Neural progenitor cell (in vitro differentiated cells): Measurements from ENCODE around the gene TMEM43. TPM values are rescaled to one million over a fixed set of nuclear protein-coding genes. Genes with fewer than 3 reads are reported as not detected.

Source experiments
- DNase-seq: peaks from one replicate; pipeline ENCODE4 v3.0.0-alpha.2; 2016; ENCODE audit warnings: low spot score
- H2AFZ ChIP-seq: fragments of 200-600 bp; sonication (generic); replicated peaks from 2 replicates; pipeline ENCODE4 v1.6.1; 2016; ENCODE audit warnings: antibody characterized with exemption
- H3F3A ChIP-seq: fragments of 200-600 bp; sonication (generic); 2 replicates; pipeline ENCODE4 v1.6.1; 2016; ENCODE audit warnings: antibody characterized with exemption, low read depth
- H3K27ac ChIP-seq: fragments of 200-600 bp; sonication (generic); 2 replicates; pipeline ENCODE4 v1.5.1; 2016; ENCODE audit warnings: mild to moderate bottlenecking
- H3K27me3 ChIP-seq: fragments of 200-600 bp; sonication (generic); 2 replicates; pipeline ENCODE4 v1.6.1; 2016; ENCODE audit warnings: mild to moderate bottlenecking, moderate library complexity
- H3K36me3 ChIP-seq: fragments of 200-600 bp; sonication (generic); 2 replicates; pipeline ENCODE4 v1.5.1; 2016
- H3K4me1 ChIP-seq: fragments of 200-600 bp; sonication (generic); 2 replicates; pipeline ENCODE4 v1.6.1; 2016; ENCODE audit warnings: mixed run types
- H3K4me2 ChIP-seq: fragments of 200-600 bp; sonication (generic); 2 replicates; pipeline ENCODE4 v1.6.1; 2016
- H3K4me3 ChIP-seq: fragments of 200-600 bp; sonication (generic); 2 replicates; pipeline ENCODE4 v1.5.1; 2016
- H3K79me2 ChIP-seq: fragments of 200-600 bp; sonication (generic); 2 replicates; pipeline ENCODE4 v1.6.1; 2016; ENCODE audit warnings: low read depth
- H3K9ac ChIP-seq: fragments of 200-600 bp; sonication (generic); 2 replicates; pipeline ENCODE4 v1.6.1; 2016
- H3K9me3 ChIP-seq: fragments of 200-600 bp; sonication (generic); 2 replicates; pipeline ENCODE4 v1.5.1; 2016; ENCODE audit warnings: low read depth
- H4K20me1 ChIP-seq: fragments of 200-600 bp; sonication (generic); 2 replicates; pipeline ENCODE4 v1.6.1; 2016; ENCODE audit warnings: low read depth
- H3K27ac Mint-ChIP-seq: 3 replicates; pipeline ENCODE4 v1.8.0; 2021; ENCODE audit warnings: mixed read lengths
- H3K27me3 Mint-ChIP-seq: 2 replicates; pipeline ENCODE4 v1.8.0; 2022; ENCODE audit warnings: low read depth, mild to moderate bottlenecking, inconsistent platforms, moderate library complexity, mixed read lengths; ENCODE audit not compliant: insufficient read depth
- H3K36me3 Mint-ChIP-seq: 3 replicates; pipeline ENCODE4 v1.8.0; 2021; ENCODE audit warnings: mixed read lengths
- H3K4me1 Mint-ChIP-seq: 3 replicates; pipeline ENCODE4 v1.8.0; 2021; ENCODE audit warnings: mixed read lengths
- H3K4me3 Mint-ChIP-seq: 3 replicates; pipeline ENCODE4 v1.8.0; 2021; ENCODE audit warnings: mild to moderate bottlenecking, moderate library complexity, mixed read lengths
- H3K9me3 Mint-ChIP-seq: 3 replicates; pipeline ENCODE4 v1.8.0; 2020; ENCODE audit warnings: mixed read lengths
- EZH2 ChIP-seq: fragments of 200-600 bp; sonication (generic); IDR thresholded peaks from 2 replicates; pipeline ENCODE4 v1.6.1; 2017; ENCODE audit warnings: antibody characterized with exemption, mild to moderate bottlenecking, moderate library complexity
- EZH2phosphoT487 ChIP-seq: fragments of 200-600 bp; sonication (generic); IDR thresholded peaks from 2 replicates; pipeline ENCODE4 v1.6.1; 2017; ENCODE audit warnings: antibody characterized with exemption
- total RNA-seq: library from RNA; depleted of rRNA; stranded (reverse); fragments of >200 nt; gene quantifications from 2 replicates; pipeline ENCODE4 v1.2.3, GENCODE V29; 2015; ENCODE audit warnings: low replicate concordance
- TF ChIP-seq, protein P1 (sequence below): fragments of 200-600 bp; sonication (generic); IDR thresholded peaks from 2 replicates; pipeline ENCODE4 v1.5.1; 2017; ENCODE audit warnings: antibody characterized with exemption, mild to moderate bottlenecking

TMEM43 gene
- total RNA-seq, 1 donor from 2014 or later: 19.7 TPM

DNA sequence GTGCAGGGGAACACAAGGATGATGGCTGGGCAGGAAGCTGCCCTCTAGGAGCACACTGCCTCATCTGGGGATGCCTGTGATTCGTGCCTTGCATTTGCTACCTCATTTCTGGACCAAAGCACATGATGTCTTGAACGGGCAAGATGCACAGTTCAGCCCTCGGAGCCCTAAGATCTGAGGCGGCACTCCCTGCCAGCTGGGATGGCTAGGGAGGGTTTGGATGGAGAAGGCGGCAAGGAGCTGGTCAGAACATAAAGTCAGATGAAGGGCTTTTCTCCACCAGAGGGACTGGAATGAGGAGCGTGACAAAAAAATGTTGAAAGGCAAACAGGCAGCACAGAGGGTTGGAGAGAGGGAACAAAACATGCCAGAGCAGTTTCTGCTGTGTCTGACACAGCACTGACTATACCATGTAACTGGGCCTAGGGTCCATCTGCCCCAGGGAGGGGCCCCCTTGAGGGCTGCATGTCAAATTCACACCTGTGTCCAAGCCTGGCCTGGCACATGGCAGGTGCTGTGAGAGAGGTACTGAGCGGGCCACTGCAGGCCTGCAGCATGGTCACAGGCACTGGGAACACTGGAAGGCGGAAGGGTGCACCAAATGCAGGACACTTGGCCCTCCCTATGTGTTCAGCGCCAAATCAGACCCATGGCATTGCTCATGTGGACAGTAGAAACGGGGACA, 21.7 kb downstream of the TMEM43 start:
- Histone ChIP-seq H3K36me3 (no peaks in the 10 kb centered on the region), H3K9me3 (no peaks in the 10 kb centered on the region), H3K4me3 (no peak overlapping the region), H3K4me1 (no peaks in the 10 kb centered on the region), H3F3A (no peaks in the 10 kb centered on the region), H4K20me1 (no peaks in the 10 kb centered on the region), H3K27ac (no peak overlapping the region), H2AFZ (no peak overlapping the region), H3K79me2 (no peaks in the 10 kb centered on the region), H3K27me3 (no peaks in the 10 kb centered on the region), H3K4me2 (no peak overlapping the region), H3K9ac (no peak overlapping the region)
- peaks cover 21% of the 10 kb centered on the region for H3K4me1 Mint-ChIP-seq
- peaks cover 6% of the 10 kb centered on the region for H3K27me3 Mint-ChIP-seq
- H3K36me3 Mint-ChIP-seq: peaks cover 25% of the 10 kb centered on the region
- no peaks in the 10 kb centered on the region for H3K9me3 Mint-ChIP-seq
- no peak for TF ChIP-seq EZH2phosphoT487
- TF ChIP-seq, protein P1, sequence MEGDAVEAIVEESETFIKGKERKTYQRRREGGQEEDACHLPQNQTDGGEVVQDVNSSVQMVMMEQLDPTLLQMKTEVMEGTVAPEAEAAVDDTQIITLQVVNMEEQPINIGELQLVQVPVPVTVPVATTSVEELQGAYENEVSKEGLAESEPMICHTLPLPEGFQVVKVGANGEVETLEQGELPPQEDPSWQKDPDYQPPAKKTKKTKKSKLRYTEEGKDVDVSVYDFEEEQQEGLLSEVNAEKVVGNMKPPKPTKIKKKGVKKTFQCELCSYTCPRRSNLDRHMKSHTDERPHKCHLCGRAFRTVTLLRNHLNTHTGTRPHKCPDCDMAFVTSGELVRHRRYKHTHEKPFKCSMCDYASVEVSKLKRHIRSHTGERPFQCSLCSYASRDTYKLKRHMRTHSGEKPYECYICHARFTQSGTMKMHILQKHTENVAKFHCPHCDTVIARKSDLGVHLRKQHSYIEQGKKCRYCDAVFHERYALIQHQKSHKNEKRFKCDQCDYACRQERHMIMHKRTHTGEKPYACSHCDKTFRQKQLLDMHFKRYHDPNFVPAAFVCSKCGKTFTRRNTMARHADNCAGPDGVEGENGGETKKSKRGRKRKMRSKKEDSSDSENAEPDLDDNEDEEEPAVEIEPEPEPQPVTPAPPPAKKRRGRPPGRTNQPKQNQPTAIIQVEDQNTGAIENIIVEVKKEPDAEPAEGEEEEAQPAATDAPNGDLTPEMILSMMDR: no peak
- no peak for TF ChIP-seq EZH2
- no peak overlapping the region for H3K27ac Mint-ChIP-seq
- no peak for DNase-seq
- H3K4me3 Mint-ChIP-seq: no peak overlapping the region

DNA sequence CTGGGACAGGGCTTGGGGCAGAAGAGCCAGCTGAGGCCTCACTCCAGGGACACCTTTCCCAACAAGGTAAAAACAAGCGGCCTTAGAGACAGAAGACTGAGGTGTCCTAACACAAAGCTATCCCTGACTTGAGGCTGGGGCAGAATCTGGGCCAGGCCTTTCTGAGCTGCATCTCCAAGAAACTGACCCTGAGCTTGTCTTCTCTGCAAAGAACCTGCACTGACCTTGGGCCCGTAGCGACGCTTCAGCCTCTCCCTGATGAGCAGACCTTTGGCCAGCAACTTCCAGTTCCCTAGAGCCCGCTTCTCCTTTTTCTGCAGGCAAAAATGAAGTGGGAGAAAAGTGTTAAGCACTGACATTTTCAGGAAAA, 22.2 kb downstream of the TMEM43 start:
- Mint-ChIP-seq H3K27ac (peak overlapping the region; percentile 90), H3K36me3 (peaks cover 20% of the 10 kb centered on the region), H3K9me3 (no peaks in the 10 kb centered on the region), H3K4me3 (no peak overlapping the region), H3K27me3 (peaks cover 4% of the 10 kb centered on the region), H3K4me1 (peaks cover 21% of the 10 kb centered on the region)
- DNase-seq: no peak
- Histone ChIP-seq H3K79me2 (no peaks in the 10 kb centered on the region), H3K4me1 (no peaks in the 10 kb centered on the region), H4K20me1 (no peaks in the 10 kb centered on the region), H3K4me3 (no peak overlapping the region), H3K9ac (no peak overlapping the region), H3K27ac (no peak overlapping the region), H2AFZ (no peak overlapping the region), H3F3A (no peaks in the 10 kb centered on the region), H3K9me3 (no peaks in the 10 kb centered on the region), H3K36me3 (no peaks in the 10 kb centered on the region), H3K27me3 (no peaks in the 10 kb centered on the region), H3K4me2 (no peak overlapping the region)
- no peak for TF ChIP-seq EZH2phosphoT487
- TF ChIP-seq, protein P1: no peak
- no peak for TF ChIP-seq EZH2

DNA sequence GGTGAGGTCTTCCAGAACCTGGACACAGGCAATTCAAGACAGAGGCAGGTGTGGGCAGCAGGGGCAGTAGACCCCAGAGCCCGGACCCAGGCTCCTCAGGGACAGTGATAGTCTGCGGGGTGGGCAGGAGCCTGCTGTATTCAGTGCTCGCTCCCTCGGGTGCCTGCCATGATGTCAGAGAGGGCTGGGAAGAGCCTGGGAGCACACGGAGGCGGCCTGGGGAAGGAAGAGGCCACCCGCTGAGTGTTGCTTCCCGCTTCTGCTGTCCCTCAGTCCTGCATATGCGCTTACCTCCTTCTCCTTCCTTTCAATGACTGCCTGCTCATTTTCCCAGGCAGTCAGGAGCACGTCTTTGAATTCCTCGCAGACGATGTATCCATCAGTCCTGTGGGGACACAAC, 22.8 kb downstream of the TMEM43 start:
- Mint-ChIP-seq H3K27me3 (peaks cover 4% of the 10 kb centered on the region), H3K4me1 (peaks cover 21% of the 10 kb centered on the region), H3K36me3 (peaks cover 17% of the 10 kb centered on the region), H3K4me3 (no peak overlapping the region), H3K9me3 (no peaks in the 10 kb centered on the region), H3K27ac (no peak overlapping the region)
- Histone ChIP-seq H2AFZ (no peak overlapping the region), H3K4me2 (no peak overlapping the region), H3K36me3 (no peaks in the 10 kb centered on the region), H3F3A (no peaks in the 10 kb centered on the region), H3K9me3 (no peaks in the 10 kb centered on the region), H3K27ac (no peak overlapping the region), H3K4me1 (no peaks in the 10 kb centered on the region), H3K4me3 (no peak overlapping the region), H3K27me3 (no peaks in the 10 kb centered on the region), H3K9ac (no peak overlapping the region), H3K79me2 (no peaks in the 10 kb centered on the region), H4K20me1 (no peaks in the 10 kb centered on the region)
- DNase-seq: no peak
- TF ChIP-seq, protein P1: no peak
- TF ChIP-seq EZH2 (no peak), EZH2phosphoT487 (no peak)
